HG03520 (cell line): Measurements from ENCODE around the gene OS9.

Experiments used
- ATAC-seq: cut with Tn5 transposase; IDR thresholded peaks from one replicate; pipeline ENCODE4 v1.9.1; 2021; ENCODE audit warnings: mild to moderate bottlenecking, moderate library complexity; ENCODE audit not compliant: unreplicated experiment

The OS9 gene

GRCh38 chr12:57750561-57751431 is 56.9 kb downstream of the OS9 start:
- no peak for ATAC-seq

- ATAC-seq: no peak
These were observed 57.5 kb downstream of the OS9 start for GRCh38 chr12:57751432-57751787.

- peak; percentile 65 for ATAC-seq
These were observed 58.1 kb downstream of the OS9 start, which contains the start of gene CDK4 for GRCh38 chr12:57751788-57752667. CDK4 (minus strand) TSS chr12:57752310; CDS start chr12:57751717, 593 bp downstream.

DNA sequence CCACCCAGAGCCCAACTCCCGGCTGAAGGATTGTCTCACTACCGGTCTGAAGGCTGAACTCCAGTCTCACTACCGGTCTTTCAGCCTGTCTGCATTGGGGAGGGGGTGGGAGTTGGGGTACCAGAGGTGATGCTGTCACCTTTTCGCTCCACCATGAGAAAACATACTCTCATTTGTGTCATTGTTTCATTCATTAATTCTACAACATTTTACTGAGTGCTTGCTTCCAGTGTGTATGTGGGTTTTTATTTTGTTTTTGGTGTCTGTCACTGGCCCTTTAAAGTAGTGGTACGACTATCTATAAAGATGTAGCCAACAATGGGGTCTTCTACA is 58.7 kb downstream of the OS9 start:
- ATAC-seq: no peak

GRCh38 chr12:57753756-57754337 is 59.9 kb downstream of the OS9 start:
- no peak for ATAC-seq

DNA sequence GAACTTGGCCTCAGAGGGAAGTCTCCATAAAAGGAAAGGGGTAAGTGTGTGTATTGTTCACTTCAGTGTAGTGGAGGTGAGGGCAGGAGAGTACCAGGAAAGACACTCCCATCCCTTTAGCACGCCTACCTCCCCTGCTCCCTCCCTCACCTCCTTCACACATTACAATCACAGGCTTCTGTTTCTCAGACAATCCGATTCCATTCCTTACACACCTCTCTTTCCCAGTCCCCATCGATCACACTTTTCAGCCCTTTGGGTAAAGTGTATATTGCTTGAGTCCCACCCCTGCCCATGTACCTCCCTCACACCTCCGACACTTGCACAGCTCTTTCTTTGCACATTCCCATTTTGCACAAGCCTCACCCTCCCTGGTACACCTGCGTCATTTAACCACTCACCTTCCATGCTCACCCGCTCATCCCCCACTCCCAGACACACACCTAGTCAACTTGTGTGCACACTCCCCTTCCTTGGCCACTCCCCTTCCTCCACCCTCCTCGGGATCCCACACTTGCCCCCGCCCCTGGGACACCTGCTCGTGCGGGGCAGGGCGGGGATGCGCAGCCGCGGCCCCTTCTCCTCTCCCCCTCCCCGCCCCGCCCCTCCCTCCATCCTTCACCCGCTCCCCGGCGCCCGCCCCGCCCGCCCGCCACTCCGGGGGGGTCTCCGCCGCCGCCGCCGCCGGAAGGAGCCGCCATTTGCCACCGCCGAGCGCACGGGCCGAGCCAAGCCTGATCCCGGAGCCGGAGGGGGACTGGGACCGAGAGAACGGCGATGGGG is 60.7 kb downstream of the OS9 start, which contains the start of gene MARCHF9:
MARCHF9 (plus strand) TSS at position 693 of the 783 bp plus-strand sequence. CDS start 426 bp downstream, outside the sequence.
- ATAC-seq: no peak

DNA sequence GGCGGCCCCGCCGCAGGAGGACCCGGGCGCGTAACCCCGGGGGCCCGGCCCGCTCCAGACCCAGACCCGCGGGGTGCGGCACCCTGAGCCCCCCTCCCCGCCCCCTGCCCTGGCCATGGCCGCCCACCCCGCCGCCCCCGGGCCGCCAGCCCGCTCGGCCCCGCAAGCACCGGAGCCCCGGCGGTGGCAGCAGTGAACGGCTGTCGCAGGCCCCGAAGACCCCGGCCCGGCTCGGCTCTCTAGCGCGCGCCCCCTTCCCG is 61.2 kb downstream of the OS9 start:
- ATAC-seq: no peak

DNA sequence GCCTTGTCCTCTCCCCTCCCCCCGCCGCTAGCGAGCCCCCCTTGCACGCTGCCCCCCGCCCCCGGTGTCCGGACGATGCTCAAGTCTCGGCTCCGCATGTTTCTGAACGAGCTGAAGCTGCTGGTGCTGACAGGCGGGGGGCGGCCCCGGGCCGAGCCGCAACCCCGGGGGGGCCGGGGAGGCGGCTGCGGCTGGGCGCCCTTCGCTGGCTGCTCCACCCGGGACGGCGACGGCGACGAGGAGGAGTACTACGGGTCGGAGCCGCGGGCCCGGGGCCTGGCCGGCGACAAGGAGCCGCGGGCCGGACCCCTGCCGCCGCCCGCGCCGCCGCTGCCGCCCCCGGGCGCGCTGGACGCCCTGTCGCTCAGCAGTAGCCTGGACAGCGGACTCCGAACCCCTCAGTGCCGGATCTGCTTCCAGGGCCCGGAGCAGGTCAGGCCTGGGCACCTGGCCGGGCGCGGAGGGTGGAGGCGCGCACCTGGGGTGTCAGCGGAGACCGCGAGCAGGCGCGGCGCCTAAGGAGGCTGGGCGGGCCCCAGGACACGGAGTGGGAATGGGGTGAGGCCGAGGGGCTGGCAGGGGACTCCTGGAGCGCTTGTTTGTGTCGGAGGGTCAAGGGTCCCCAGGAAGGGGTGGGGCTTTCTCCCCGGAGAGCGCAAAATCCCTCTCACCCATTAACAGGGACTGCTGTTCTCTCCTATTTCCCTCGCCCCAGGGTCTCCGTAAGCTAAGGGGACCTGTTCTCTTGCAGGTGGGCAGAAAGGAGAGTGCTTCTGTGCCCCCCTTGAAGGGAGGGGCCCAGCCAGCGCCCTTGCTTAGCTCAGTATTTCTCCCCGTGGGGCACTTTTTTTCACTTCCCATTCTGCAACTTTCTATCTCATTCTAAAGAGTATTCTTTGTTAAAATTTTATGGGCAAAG is 61.8 kb downstream of the OS9 start:
- no peak for ATAC-seq

DNA sequence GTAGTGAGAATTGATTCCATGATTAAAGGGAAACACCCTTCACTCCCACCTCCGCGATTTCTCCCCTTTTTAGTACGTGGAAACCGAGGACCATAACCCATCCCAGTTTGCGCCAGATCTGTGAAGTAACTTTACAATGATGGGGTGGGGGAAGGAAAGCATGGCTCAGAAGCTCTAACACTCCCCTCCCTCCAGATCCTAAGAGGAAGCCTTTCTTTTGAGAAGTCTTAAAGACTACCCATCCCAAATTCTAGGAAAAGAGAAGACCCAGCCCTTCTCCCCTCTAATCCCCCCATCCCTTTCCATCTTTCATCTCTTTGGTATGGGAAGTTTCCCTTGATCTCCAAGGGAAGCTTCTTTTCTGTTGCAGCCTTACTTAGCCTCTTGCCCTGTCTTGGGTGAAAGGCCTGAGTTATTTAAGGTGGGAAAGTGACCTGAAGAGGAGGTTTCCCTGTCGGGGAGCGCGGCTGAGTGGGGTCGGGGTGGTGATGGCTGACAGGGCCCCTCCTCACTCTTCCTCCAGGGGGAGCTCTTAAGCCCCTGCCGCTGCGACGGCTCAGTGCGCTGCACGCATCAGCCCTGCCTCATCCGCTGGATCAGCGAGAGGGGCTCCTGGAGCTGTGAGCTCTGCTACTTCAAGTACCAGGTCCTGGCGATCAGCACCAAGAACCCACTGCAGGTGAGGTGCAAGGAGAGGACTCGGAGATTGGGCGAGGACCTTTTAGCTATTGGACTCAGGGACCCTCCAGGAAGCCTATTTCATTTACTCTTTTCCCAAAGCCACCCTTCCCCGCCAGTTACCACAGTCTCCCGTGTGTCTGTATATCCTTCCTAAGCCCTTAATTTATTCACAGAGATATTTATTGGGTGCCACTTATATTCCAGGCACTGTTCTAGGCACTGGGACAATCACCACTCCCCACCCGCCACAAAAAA is 62.7 kb downstream of the OS9 start:
- ATAC-seq: peak; percentile 22

DNA sequence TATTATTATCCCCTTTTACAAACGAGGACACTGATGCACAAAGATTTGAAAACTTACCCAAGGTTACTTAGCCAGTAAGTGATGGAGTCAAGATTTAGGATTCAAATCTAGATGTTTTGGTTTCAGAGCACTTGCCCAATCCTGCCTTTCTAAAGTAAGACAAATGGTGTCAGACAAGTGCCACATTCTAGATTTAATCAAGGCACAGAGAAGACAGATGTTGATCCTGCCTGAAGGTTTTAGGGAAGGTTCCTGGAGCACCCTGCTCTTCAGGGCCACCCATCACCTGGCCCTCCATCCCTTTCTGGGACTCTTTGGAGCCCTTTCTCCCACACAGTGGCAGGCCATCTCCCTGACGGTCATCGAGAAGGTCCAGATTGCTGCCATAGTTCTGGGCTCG is 63.8 kb downstream of the OS9 start:
- no peak for ATAC-seq

DNA sequence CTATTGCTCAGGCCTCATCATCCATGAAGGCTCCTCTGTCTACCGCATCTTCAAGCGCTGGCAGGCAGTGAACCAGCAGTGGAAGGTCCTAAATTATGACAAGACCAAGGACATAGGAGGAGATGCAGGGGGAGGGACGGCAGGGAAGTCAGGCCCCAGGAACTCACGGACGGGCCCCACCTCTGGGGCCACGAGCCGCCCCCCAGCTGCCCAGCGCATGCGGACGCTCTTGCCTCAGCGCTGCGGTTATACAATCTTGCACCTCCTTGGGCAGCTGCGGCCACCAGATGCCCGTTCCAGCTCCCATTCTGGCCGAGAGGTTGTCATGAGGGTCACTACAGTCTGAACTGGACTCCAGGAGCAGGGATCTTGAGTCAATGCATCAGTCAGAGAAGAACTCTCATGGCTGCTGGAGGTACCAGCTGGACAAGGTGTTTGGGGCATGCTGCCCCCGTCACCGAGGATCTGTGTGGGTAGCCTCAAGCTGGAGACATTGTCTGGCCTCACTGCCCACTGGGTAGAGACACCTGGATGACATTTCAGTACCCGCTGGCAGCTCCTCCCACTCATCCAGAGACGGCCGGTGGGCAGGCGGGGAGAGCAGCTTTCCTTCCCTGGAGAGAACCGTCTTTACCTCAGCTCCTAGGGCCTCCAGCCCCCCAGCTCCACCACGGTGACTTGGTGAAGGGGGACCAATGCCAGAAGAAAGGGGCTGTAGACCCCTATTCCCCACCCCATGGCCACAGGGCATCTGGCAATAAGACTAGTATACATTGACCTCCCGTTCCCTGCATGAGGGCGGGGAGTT is 64.8 kb downstream of the OS9 start:
- no peak for ATAC-seq

DNA sequence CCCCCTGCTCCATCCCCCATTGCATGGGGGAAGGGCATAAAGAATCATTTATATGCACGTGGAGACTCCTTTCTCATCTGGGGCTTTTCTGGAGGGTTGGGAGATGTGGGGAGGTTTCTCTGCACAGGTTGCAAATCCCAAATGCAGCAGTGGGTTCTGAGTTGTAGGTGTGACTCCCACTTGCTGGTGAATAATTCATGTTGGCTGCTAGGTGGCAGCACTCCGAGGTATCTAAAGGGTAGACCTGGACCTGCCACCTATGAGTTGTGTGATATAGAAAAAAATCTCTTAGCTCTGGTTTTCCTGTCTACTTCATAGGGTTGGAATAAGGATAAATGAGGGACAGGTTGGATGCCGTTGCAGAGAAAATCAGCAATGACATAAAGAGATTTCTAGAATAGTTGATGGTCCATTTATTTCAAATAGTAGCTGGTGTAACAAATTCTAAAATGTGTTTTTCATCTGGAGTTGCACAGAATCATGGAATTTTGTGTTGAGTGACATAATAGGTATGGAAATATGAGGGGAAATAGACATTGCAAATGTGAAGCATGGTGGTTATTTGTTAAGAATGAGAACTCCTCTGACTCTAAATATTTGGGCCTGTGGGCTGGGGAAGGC is 65.5 kb downstream of the OS9 start:
- ATAC-seq: no peak

GRCh38 chr12:57760347-57760982 is 66.5 kb downstream of the OS9 start:
- ATAC-seq: no peak

GRCh38 chr12:57761391-57761998 is 67.6 kb downstream of the OS9 start:
- ATAC-seq: no peak

DNA sequence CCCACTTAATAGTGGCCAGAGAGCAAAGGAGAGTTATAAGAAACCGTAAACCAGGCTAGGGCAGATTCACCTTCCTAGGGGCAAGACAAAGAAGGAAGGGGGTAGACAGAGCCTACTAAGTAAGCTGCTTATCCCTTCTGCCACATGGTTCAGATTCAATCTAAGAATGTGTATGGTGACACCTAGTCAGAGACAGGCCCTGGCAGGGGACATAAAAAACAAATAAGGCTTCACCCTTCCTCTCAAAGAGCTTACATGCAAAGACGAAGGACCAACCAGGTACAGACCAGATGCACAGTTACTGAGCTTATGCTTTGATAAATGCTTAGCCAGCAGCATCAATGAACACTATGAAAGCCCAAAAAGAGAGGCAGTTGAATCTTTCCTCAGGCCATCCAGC is 68.5 kb downstream of the OS9 start:
- no peak for ATAC-seq

GRCh38 chr12:57763881-57764661 is 70.1 kb downstream of the OS9 start:
- no peak for ATAC-seq
